Right kidney (tissue), 1 donor: ENCODE measurements around the gene CASZ1.

Source experiments
- DNase-seq: peaks from one replicate; pipeline ENCODE4 v3.0.0-alpha.2; 2016

CASZ1 gene

GRCh38 chr1:10726355-10726754 lies 70.1 kb downstream of the CASZ1 start:
- DNase-seq: no peak

GRCh38 chr1:10724948-10725847 lies 71.2 kb downstream of the CASZ1 start:
- DNase-seq: no peak

- no peak for DNase-seq
These were observed 71.9 kb downstream of the CASZ1 start for GRCh38 chr1:10724511-10724910.

- DNase-seq: no peak
These were observed 72.4 kb downstream of the CASZ1 start for GRCh38 chr1:10724052-10724494.

- no peak for DNase-seq
These were observed 73.1 kb downstream of the CASZ1 start for GRCh38 chr1:10723317-10723716.

- no peak for DNase-seq
These were observed 73.6 kb downstream of the CASZ1 start for GRCh38 chr1:10722803-10723202.

GRCh38 chr1:10721381-10722321 lies 74.8 kb downstream of the CASZ1 start:
- no peak for DNase-seq

GRCh38 chr1:10720635-10721034 lies 75.8 kb downstream of the CASZ1 start:
- DNase-seq: no peak

GRCh38 chr1:10718083-10718415 lies 78.4 kb downstream of the CASZ1 start:
- no peak for DNase-seq

GRCh38 chr1:10717296-10718082 lies 79.0 kb downstream of the CASZ1 start:
- no peak for DNase-seq

- DNase-seq: no peak
These were observed 79.6 kb downstream of the CASZ1 start for GRCh38 chr1:10716840-10717239.

GRCh38 chr1:10714337-10715114 lies 81.9 kb downstream of the CASZ1 start:
- no peak for DNase-seq

GRCh38 chr1:10713614-10714013 lies 82.8 kb downstream of the CASZ1 start:
- DNase-seq: no peak

GRCh38 chr1:10712568-10713362 lies 83.7 kb downstream of the CASZ1 start:
- no peak for DNase-seq

GRCh38 chr1:10710489-10710888 lies 86.0 kb downstream of the CASZ1 start:
- DNase-seq: no peak

GRCh38 chr1:10709646-10710045 lies 86.8 kb downstream of the CASZ1 start:
- no peak for DNase-seq

GRCh38 chr1:10709165-10709564 lies 87.3 kb downstream of the CASZ1 start:
- DNase-seq: no peak

GRCh38 chr1:10708757-10709156 lies 87.7 kb downstream of the CASZ1 start:
- DNase-seq: no peak

- no peak for DNase-seq
These were observed 89.2 kb downstream of the CASZ1 start for GRCh38 chr1:10707208-10707607.

GRCh38 chr1:10706376-10706913 lies 90.0 kb downstream of the CASZ1 start:
- no peak for DNase-seq
